GM12872 (cell line): ENCODE results near the gene RNF130.

Source experiments
- TF ChIP-seq, protein P1 (sequence below): IDR thresholded peaks from 3 replicates; pipeline ENCODE4 v1.5.1; 2011; ENCODE audit warnings: low read depth, mild to moderate bottlenecking, low read length, moderate library complexity; ENCODE audit not compliant: insufficient read depth

The RNF130 gene

GRCh38 chr5:180056153-180056552 lies 15.4 kb downstream of the RNF130 start:
- TF ChIP-seq, protein P1, sequence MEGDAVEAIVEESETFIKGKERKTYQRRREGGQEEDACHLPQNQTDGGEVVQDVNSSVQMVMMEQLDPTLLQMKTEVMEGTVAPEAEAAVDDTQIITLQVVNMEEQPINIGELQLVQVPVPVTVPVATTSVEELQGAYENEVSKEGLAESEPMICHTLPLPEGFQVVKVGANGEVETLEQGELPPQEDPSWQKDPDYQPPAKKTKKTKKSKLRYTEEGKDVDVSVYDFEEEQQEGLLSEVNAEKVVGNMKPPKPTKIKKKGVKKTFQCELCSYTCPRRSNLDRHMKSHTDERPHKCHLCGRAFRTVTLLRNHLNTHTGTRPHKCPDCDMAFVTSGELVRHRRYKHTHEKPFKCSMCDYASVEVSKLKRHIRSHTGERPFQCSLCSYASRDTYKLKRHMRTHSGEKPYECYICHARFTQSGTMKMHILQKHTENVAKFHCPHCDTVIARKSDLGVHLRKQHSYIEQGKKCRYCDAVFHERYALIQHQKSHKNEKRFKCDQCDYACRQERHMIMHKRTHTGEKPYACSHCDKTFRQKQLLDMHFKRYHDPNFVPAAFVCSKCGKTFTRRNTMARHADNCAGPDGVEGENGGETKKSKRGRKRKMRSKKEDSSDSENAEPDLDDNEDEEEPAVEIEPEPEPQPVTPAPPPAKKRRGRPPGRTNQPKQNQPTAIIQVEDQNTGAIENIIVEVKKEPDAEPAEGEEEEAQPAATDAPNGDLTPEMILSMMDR, result no peak

DNA sequence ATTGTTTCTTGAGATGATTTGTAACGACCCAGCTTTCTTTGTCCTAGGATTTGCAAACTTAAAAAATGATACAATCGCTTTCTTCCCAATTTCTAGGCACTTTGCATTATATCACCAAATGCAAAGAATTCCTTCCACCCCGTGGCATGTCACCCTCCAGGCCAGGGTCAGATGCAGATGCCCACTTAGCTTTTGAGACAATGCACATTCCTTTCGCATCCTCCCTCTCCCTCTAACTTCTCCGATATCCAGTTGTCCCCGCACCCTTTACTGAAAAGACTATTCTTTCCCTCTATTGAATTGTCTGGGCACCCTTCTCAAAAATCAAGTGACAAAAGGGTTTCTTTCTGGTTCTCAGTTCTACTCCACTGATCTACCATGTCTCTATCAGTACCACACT lies 17.3 kb downstream of the RNF130 start:
- TF ChIP-seq, protein P1, result no peak

GRCh38 chr5:180053061-180053602 lies 18.4 kb downstream of the RNF130 start:
- TF ChIP-seq, protein P1, result no peak

- TF ChIP-seq, protein P1, result no peak
Observed at GRCh38 chr5:180052211-180052818, 19.2 kb downstream of the RNF130 start.

DNA sequence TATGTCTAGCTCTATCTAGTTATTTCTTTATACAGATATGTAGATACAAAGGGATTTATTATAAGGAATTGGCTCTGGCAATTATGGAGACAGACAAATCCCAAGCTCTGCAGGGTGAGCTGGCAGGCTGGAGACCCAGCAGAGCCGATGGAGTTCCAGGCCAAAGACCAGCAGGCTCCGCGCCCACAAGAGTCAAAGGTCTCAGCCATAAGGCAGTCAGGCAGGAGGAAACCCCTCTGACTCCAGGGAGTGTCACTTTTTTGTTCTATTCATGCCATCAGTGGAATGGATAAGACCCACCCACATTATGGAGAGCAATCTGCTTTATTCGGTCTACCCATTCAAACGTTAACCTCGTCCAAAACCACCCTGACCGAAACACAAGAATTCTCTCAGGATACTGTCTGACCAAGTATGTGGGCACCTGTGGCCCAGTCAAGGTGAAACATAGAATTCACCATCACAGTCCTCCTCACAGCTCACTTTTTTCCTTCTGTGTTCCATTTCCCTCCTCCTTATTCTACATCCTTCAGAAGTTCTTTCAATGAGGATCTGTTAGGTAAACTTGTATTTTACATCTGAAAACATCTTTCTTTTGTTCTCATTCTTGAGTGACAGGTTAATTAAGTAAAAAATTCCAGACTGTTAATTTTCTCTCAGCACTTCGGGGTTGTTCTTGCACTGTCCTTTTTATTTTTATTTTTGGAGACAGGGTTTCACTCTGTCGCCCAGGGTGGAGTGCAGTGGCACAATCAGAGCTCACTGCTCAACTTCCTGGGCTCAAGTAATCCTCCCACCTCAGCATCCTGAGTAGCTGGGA lies 21.2 kb downstream of the RNF130 start:
- TF ChIP-seq, protein P1, result no peak

GRCh38 chr5:180049185-180049548 lies 22.4 kb downstream of the RNF130 start:
- TF ChIP-seq, protein P1, result no peak

DNA sequence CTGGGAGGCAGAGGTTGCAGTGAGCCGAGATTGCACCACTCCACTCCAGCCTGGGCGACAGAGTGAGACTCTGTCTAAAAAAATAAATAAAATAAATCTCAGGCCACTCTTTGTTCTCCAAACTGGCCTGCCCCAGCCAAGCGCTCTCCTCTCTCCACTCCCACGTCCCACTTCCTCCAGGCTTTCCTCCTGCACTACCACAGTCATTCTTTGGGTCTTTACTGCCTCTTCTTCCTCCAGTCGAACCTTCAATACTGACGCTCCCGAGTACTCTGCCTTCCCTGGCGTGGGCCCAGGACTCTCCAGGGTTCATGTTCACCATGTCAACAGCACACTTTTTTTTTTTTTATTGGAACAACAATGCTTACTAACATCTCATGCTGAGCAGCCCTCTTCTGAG lies 23.9 kb downstream of the RNF130 start:
- TF ChIP-seq, protein P1, result no peak
